Uterus (tissue), 2 donors: ENCODE results near the gene RTL9.

Source experiments
- CTCF ChIP-seq, 4 experiments: fragments of 200-600 bp in 2 of 4; fragments of 450-650 bp in 2 of 4; sonication (generic) in 2 of 4; IDR thresholded peaks; one replicate each; pipeline ENCODE4 v1.5.1; 2016 to 2019; ENCODE audit warnings: antibody characterized with exemption in 4 of 4, mild to moderate bottlenecking in 2 of 4, moderate library complexity in 1 of 4
- POLR2A ChIP-seq, 2 donors: fragments of 450-650 bp; IDR thresholded peaks; one replicate each; pipeline ENCODE4 v1.6.1; 2016; ENCODE audit warnings: antibody characterized with exemption in 2 of 2, mild to moderate bottlenecking in 1 of 2, moderate library complexity in 1 of 2

- TF ChIP-seq CTCF (IDR thresholded peaks at IDR 0.05) (no peak), POLR2A (IDR thresholded peaks at IDR 0.05) (no peak)
Observed at GRCh38 chrX:110401135-110401534, 42.5 kb downstream of the RTL9 start.
